Stimulated activated CD8-positive, alpha-beta memory T cell treated with anti-CD3 and anti-CD28 coated beads, Interleukin-7, amount 100 ng/mL, for 1 hour (primary cell): ENCODE measurements around the gene TCERG1.
"Not testable (repeated sequence)": the region's sequence is repeated elsewhere in the genome, so short reads cannot be mapped to it uniquely, and the experiment has no call there.

ENCODE experiments used
- DNase-seq, 2 donors: peaks; one replicate each; pipeline ENCODE4 v3.0.0-alpha.2; 2020; ENCODE audit warnings: low read depth in 2 of 2

TCERG1 gene

DNA sequence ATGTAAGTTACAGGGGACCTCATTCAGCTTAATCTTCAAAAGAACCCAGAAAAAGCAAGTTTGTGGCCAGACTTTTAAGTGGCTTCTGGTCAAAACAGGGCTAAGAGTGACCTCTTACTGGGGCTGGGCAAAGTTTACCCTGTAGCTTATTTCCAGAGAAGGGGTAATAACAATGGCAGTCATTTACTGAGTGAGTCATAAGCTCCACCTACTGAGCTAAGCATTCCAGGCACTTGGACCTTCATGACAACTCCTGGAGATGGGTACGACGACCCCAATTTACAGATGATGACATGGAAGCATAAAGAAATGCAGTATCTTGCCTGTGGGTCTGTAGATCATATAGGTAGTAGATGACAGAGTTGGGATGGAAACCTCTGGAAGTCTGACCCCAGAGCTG is 73.6 kb downstream of the TCERG1 start:
- no peak for DNase-seq

GRCh38 chr5:146521403-146522106 is 74.4 kb downstream of the TCERG1 start:
- DNase-seq = no peak

DNA sequence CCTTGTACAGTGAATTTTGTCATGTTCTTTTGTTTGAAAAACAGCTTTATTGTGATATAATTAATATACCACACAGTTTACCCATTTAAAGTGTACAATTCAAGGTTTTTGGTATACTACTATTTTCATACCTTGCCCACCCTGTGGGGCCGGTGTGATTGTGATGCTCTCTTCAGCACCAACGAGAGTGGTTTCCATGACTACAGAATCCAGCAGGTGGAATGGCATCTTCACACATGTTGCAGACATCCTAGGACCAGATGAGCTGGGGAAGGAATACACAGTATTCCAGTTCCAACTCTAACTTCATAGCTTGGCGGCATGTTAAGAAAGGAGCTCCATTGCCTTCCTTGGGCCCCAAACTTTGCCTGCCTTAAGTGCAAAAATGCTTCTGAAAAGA is 76.6 kb downstream of the TCERG1 start:
- DNase-seq = no peak

DNA sequence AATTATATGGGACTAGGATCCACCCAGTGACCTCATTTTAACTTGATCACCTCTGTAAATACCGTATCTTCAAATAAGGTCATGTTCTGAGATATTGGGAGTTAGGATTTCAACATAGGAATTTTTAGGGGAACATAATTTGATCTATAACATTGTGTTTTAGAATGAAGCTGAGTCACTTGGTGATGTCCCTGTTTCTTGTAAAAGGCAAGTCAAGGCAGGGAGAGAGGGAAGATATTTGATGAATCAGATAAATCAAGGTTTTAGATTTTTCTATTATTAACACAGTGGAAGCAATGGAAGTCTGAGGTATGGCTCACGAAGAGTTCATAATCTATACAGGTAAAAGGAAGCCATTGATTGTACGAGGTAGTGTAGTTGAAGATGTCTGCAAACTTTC is 80.7 kb downstream of the TCERG1 start:
- DNase-seq = no peak

GRCh38 chr5:146528236-146528635 is 81.1 kb downstream of the TCERG1 start:
- DNase-seq = no peak

DNA sequence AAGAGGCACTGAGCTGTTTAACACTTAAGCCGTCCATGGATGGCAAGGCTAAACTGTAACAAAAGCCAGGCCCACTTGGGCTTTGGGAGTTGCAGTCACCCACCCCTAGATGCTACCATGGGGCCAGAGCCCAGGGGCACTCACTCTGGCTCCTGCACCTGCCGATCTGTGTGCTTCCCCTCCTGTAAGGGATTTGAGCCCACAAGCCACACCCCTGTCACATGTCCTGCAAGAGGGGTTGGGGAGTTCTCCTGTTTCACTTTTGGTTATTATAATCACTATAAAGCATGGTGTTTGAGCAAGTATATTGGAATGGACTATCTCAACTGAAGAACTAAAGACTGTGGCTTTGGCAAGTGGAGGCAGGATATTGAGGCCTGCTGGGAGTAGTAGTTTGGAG is 82.9 kb downstream of the TCERG1 start:
- DNase-seq = no peak

- DNase-seq = peak; percentile 32 to 52
These were observed 86.2 kb downstream of the TCERG1 start for GRCh38 chr5:146533260-146533857.

DNA sequence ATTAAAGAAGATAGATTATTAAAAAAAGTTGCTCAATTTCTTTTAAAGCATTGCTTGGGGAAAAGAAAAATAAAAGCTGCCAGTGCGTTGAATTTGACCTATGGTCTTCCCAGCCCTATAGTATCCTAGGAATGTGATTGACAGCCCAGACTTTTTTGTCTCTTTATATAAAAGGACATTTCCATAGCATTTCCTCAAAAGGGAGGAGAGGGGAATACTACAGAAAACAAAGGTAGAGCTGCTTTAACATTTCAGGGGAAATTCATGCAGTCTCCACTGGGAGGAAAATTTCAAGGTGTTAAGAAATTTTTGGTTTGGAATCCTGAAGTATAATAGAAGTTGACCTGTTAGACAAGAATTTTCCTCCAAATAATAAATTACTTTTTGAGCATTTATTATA is 86.7 kb downstream of the TCERG1 start:
- DNase-seq = no peak

DNA sequence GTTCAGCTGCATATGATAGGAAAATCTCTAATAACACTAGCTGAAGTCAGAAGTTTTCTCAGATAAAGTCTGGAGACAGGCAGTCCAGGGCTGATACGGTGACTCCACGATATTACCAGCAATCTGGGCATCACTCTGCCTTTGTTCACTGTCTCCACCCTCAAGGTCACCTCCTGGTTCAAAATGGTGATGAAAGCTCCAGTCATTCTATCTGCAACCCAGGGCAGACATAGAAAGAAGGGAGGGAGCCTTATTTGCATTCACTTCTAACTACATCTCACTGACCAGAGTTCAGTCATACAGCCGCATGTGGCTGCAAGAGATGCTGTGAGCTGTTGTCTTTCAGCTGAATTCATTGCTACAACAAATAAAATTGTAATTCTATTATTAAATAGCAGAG is 91.3 kb downstream of the TCERG1 start:
- no peak for DNase-seq

DNA sequence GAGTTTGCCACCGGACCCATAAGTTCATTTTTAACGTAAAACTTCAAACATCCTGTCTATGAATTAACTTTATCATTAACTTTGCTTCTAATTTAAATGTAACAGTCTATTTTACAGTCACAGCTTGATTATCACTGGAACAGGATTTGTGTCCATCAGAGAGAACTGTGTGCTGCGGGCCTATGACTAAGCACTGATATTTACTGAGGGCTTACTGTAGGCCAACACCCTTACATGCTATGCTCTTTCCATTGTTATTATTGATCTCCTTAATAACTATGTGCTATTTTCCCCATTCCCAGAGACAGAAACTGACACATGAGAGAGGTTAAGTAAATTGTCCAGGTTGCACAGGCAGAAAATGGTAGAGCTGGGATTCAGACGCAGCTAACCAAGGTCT is 92.8 kb downstream of the TCERG1 start:
- no peak for DNase-seq

- DNase-seq = no peak
These were observed 93.3 kb downstream of the TCERG1 start for GRCh38 chr5:146540414-146540813.

- peak; percentile 30 to 35 for DNase-seq
These were observed 95.1 kb downstream of the TCERG1 start for GRCh38 chr5:146541958-146542849.

- no peak for DNase-seq
These were observed 97.1 kb downstream of the TCERG1 start for GRCh38 chr5:146544232-146544631.

- no peak for DNase-seq
These were observed 101.8 kb downstream of the TCERG1 start for GRCh38 chr5:146548781-146549449.

DNA sequence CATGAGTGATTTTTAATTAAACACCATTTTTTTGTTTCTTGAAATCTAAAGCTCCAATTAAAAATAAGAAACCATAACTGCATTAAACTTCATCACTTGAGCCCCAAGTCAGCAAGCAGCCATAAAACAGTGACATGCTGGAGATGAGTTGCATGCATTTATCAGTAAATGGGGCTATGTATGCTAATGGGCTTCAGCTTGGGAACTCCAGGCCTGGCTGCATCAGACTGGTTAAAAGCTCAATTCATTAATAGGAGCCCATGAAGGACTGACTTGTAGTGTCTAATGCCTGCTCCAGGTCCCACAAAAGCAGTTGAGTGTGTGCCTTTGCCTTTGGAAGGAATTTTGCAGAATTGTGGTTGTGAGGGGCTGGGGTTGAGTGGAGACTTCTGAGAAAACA is 102.5 kb downstream of the TCERG1 start:
- no peak for DNase-seq

- DNase-seq = no peak
These were observed 106.3 kb downstream of the TCERG1 start for GRCh38 chr5:146553446-146553845.

GRCh38 chr5:146556884-146557283 is 109.8 kb downstream of the TCERG1 start:
- not testable (repeated sequence) for DNase-seq

DNA sequence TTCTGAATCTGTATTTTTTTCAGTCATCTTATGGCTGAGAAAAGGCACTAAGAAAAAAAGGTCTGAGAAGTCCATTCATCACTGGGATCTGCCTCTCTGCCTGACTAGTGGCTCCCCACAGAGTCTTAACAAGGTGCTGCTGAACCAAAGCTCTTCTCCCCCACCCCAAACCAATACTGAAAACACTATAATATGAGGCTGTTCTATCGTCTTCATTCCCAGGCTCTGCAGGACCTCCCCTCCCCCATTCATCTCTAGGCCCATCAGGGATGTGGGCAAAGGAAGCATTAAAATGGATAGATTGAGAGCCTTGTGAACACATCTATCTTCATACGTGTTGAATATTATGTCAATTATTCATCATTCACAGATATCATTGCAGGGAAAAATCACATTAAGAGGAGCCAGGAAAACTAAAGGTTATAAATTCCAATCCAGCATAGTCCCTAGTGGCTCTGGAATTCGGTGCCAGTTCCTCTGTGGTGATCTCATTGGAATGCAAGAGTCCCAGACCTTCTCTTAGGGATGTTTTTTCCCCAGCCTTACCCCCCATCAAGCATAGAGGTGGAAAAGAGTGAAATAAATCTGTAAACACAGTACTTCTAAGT is 113.2 kb downstream of the TCERG1 start:
- no peak for DNase-seq
